SK-N-MC (cell line): ENCODE results near the gene AGAP3.

Experiments
- EZH2 ChIP-seq: fragments of 200-600 bp; sonication (generic); IDR thresholded peaks from one replicate; pipeline ENCODE4 v1.6.1; 2017; ENCODE audit warnings: antibody characterized with exemption
- FOXP2 ChIP-seq: optimal IDR thresholded peaks from 2 replicates; pipeline ENCODE3; 2011; ENCODE audit warnings: mild to moderate bottlenecking, moderate library complexity; ENCODE audit not compliant: insufficient read depth; ENCODE audit errors: extremely low read length, control extremely low read depth
- POLR2AphosphoS5 ChIP-seq: IDR thresholded peaks from 2 replicates; pipeline ENCODE4 v1.6.1; 2012; ENCODE audit warnings: mild to moderate bottlenecking, low read depth, low read length, borderline replicate concordance

- no peak for TF ChIP-seq EZH2
- TF ChIP-seq POLR2AphosphoS5 = no peak
- no peak for TF ChIP-seq FOXP2
Measured at GRCh38 chr7:151123158-151123821, 37.0 kb downstream of the AGAP3 start.
